ENCODE measurements around the gene INTS7.

GRCh38 chr1:212074856-212075255, 39.5 kb upstream of the INTS7 start:
- TF ChIP-seq PATZ1 (CRISPR knock-in tag; IDR thresholded peaks at IDR 0.05; ENCODE audit: borderline replicate concordance) (no peak), ESRRG (CRISPR knock-in tag; IDR thresholded peaks at IDR 0.05) (no peak), ZNF8 (CRISPR knock-in tag; IDR thresholded peaks at IDR 0.05) (no peak), GLIS3 (CRISPR knock-in tag; IDR thresholded peaks at IDR 0.05) (no peak), ZC3H10 (CRISPR knock-in tag; IDR thresholded peaks at IDR 0.05) (no peak), ZNF70 (CRISPR knock-in tag; IDR thresholded peaks at IDR 0.05) (no peak)

All from SK-N-SH treated with all-trans-retinoic acid at 6 μM for 48 hours (cell line).